Small intestine (tissue), 7 donors: ENCODE data around the gene IL12B. TPM values are rescaled to one million over a fixed set of nuclear protein-coding genes. Genes with fewer than 3 reads are reported as not detected.
"Not testable (repeated sequence)": the region's sequence is repeated elsewhere in the genome, so short reads cannot be mapped to it uniquely, and the experiment has no call there.

Experiments
- DNase-seq, 2 donors: peaks; one replicate each; pipeline versions ENCODE4 v3.0.0 to v3.0.0-alpha.2; 2013
- FAIRE-seq: peaks from 2 replicates; lab custom pipeline; 2012; peaks lifted over from hg19 to GRCh38; lab: Jason Lieb, UNC
- H3K27ac ChIP-seq, 3 donors: one replicate each; pipeline ENCODE4 v1.5.1; 2013; ENCODE audit warnings: low read length in 2 of 3, mild to moderate bottlenecking in 2 of 3, control low read depth in 1 of 3, inconsistent platforms in 1 of 3, low read depth in 1 of 3, moderate library complexity in 1 of 3
- H3K27me3 ChIP-seq, 3 donors: one replicate each; pipeline ENCODE4 v1.6.1; 2013; ENCODE audit warnings: low read length in 3 of 3, inconsistent platforms in 1 of 3; ENCODE audit not compliant: control insufficient read depth in 3 of 3, insufficient read depth in 3 of 3
- H3K36me3 ChIP-seq, 3 donors: one replicate each; pipeline ENCODE4 v1.6.1; 2013; ENCODE audit warnings: low read length in 3 of 3, inconsistent platforms in 1 of 3, low read depth in 1 of 3, mild to moderate bottlenecking in 1 of 3, moderate library complexity in 1 of 3; ENCODE audit not compliant: control insufficient read depth in 3 of 3, insufficient read depth in 2 of 3
- H3K4me1 ChIP-seq, 3 donors: one replicate each; pipeline ENCODE4 v1.6.1; 2013; ENCODE audit warnings: low read length in 2 of 3, inconsistent platforms in 1 of 3, low read depth in 1 of 3, mild to moderate bottlenecking in 1 of 3, moderate library complexity in 1 of 3; ENCODE audit not compliant: control insufficient read depth in 3 of 3, insufficient read depth in 2 of 3
- H3K4me3 ChIP-seq, 3 donors: one replicate each; pipeline ENCODE4 v1.5.1; 2013; ENCODE audit warnings: low read length in 3 of 3, control low read depth in 1 of 3, inconsistent platforms in 1 of 3, low read depth in 1 of 3, mild to moderate bottlenecking in 1 of 3, moderate library complexity in 1 of 3
- H3K9me3 ChIP-seq, 2 donors: one replicate each; pipeline ENCODE4 v1.6.1; 2013; ENCODE audit warnings: low read depth in 1 of 2, low read length in 1 of 2; ENCODE audit not compliant: control insufficient read depth in 2 of 2, insufficient read depth in 1 of 2
- WGBS, 3 donors: extraction: QIAGEN DNeasy Blood & Tissue Kit; methylation state at CpG; one replicate each; pipeline ENCODE4 v1.1.7; 2013; 5-methylcytosine and 5-hydroxymethylcytosine counted together
- polyA plus RNA-seq, 4 donors: library from polyadenylated mRNA; stranded (reverse) in 3 of 4; unstranded in 1 of 4; fragments of 200-250 nt in 3 of 4; fragments of 120-200 nt in 1 of 4; gene quantifications; one replicate each; pipeline versions ENCODE4 v1.2.1 to v1.2.3, GENCODE V29; 2013
- donor health status: healthy with polysubstance abuse.
- donor health status: control.
- donor health status: control.
- donor health status: Bipolar disorder and iron deficiency.
- donor health status: healthy.

The IL12B gene
- polyA plus RNA-seq, 4 donors: 0.07 TPM; not detected in 3

DNA sequence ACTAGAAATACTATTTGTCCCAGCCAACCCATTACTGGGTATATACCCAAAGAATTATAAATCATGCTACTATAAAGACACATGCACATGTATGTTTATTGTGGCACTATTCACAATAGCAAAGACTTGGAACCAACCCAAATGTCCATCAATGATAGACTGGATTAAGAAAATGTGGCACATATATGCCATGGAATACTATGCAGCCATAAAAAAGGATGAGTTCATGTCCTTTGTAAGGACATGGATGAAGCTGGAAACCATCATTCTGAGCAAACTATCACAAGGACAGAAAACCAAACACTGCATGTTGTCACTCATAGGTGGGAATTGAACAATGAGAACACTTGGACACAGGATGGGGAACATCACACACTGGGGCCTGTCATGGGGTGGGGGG lies 20.4 kb upstream of the IL12B start:
- not testable (repeated sequence) for H3K27ac ChIP-seq, H3K9me3 ChIP-seq, DNase-seq, H3K4me1 ChIP-seq, H3K4me3 ChIP-seq, FAIRE-seq, H3K27me3 ChIP-seq, H3K36me3 ChIP-seq

GRCh38 chr5:159350216-159350615 lies 19.9 kb upstream of the IL12B start:
- 49 to 75% (median 72%) methylated on average over 2 of the region's 2 CpGs for WGBS, 3 donors
- H3K4me1 ChIP-seq: not testable (repeated sequence)

GRCh38 chr5:159345861-159346260 lies 15.6 kb upstream of the IL12B start:
- H3K9me3 ChIP-seq: peaks cover 0 to 9% of the 10 kb centered on the region in 2 donors
- H3K36me3 ChIP-seq: no peaks in the 10 kb centered on the region
- H3K4me1 ChIP-seq: no peaks in the 10 kb centered on the region
- H3K27me3 ChIP-seq: no peaks in the 10 kb centered on the region
- H3K4me3 ChIP-seq: no peak overlapping the region
- FAIRE-seq (no peak), DNase-seq (no peak)
- WGBS, 3 donors: 83 to 86% (median 85%) methylated on average over 4 of the region's 4 CpGs
- H3K27ac ChIP-seq: no peak overlapping the region

More at GRCh38 chr5:159350216-159350615, 19.9 kb upstream of the IL12B start:
- FAIRE-seq, H3K9me3 ChIP-seq, H3K4me3 ChIP-seq, H3K27me3 ChIP-seq, H3K27ac ChIP-seq, DNase-seq, H3K36me3 ChIP-seq: not testable (repeated sequence)

DNA sequence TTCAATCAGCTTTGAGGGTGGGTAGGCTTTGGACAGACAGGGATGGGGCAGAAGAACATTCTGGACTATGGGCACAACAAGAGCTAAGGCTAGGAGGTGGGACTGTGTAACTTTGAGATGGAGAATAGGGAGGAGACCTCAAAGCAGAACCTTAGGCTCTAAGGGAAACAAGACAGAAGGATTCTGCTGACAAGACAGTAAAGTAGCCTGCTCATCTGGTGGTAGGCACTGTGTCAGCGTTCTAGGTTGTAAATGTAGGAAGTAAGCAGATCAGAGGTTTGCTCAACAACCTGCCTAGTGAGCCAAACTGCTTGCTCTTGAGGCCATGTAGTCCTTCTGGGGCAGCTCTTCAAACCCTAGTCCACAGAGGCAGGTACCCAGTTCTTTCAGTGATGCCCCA lies 15.0 kb upstream of the IL12B start:
- H3K4me3 ChIP-seq: no peak overlapping the region
- H3K27me3 ChIP-seq: no peaks in the 10 kb centered on the region
- no peak for DNase-seq
- H3K9me3 ChIP-seq: peaks cover 0 to 9% of the 10 kb centered on the region in 2 donors
- 0% methylated on average over 1 of the region's 1 CpG for WGBS, 3 donors
- no peaks in the 10 kb centered on the region for H3K36me3 ChIP-seq
- FAIRE-seq: no peak
- H3K4me1 ChIP-seq: no peaks in the 10 kb centered on the region
- no peak overlapping the region for H3K27ac ChIP-seq

GRCh38 chr5:159343295-159344094 lies 13.2 kb upstream of the IL12B start:
- Histone ChIP-seq H3K4me3 (no peak overlapping the region), H3K27ac (no peak overlapping the region), H3K4me1 (no peaks in the 10 kb centered on the region), H3K36me3 (no peaks in the 10 kb centered on the region), H3K9me3 (peaks cover 0 to 9% of the 10 kb centered on the region in 2 donors), H3K27me3 (no peaks in the 10 kb centered on the region)
- 74 to 79% (median 79%) methylated on average over 4 of the region's 4 CpGs for WGBS, 3 donors
- no peak for FAIRE-seq
- no peak for DNase-seq

- FAIRE-seq: no peak
- DNase-seq: no peak
- Histone ChIP-seq H3K27ac (no peak overlapping the region), H3K9me3 (peaks cover 0 to 9% of the 10 kb centered on the region in 2 donors), H3K27me3 (no peaks in the 10 kb centered on the region), H3K4me1 (no peaks in the 10 kb centered on the region), H3K36me3 (no peaks in the 10 kb centered on the region), H3K4me3 (no peak overlapping the region)
- WGBS, 3 donors: 84 to 93% (median 91%) methylated on average over 1 of the region's 1 CpG
Measured at GRCh38 chr5:159342840-159343239, 12.6 kb upstream of the IL12B start.

DNA sequence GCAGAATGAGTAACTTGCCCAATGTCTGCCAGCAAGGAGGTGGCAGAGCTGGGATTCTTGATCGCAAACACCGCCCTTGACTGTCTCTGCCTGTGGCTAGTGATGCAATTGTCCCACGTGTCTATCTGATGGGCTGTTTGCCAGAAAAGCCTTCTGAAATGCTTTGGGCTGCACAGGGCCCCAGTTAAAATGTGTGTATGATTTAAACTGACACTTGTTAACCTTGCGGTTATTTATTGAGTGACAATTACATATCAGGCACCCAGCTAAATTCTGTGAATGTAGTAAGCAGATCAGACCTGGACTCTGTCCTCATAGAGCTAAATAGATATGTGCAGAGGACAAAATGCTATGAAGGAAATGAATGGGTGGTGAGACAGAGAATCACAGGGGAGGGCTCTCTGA lies 11.6 kb upstream of the IL12B start:
- peaks cover 0 to 9% of the 10 kb centered on the region in 2 donors for H3K9me3 ChIP-seq
- DNase-seq (peak; percentile 12 to 67), FAIRE-seq (no peak)
- H3K4me1 ChIP-seq: no peaks in the 10 kb centered on the region
- 8 to 35% (median 18%) methylated on average over 4 of the region's 4 CpGs for WGBS, 3 donors
- H3K27me3 ChIP-seq: no peaks in the 10 kb centered on the region
- no peak overlapping the region for H3K27ac ChIP-seq
- no peaks in the 10 kb centered on the region for H3K36me3 ChIP-seq
- H3K4me3 ChIP-seq: no peak overlapping the region

GRCh38 chr5:159341145-159341544 lies 10.9 kb upstream of the IL12B start:
- no peaks in the 10 kb centered on the region for H3K4me1 ChIP-seq
- no peak overlapping the region for H3K27ac ChIP-seq
- no peak for FAIRE-seq
- no peaks in the 10 kb centered on the region for H3K27me3 ChIP-seq
- no peaks in the 10 kb centered on the region for H3K36me3 ChIP-seq
- peaks cover 0 to 9% of the 10 kb centered on the region in 2 donors for H3K9me3 ChIP-seq
- 90 to 96% (median 93%) methylated on average over 2 of the region's 2 CpGs for WGBS, 3 donors
- H3K4me3 ChIP-seq: no peak overlapping the region
- no peak for DNase-seq

DNA sequence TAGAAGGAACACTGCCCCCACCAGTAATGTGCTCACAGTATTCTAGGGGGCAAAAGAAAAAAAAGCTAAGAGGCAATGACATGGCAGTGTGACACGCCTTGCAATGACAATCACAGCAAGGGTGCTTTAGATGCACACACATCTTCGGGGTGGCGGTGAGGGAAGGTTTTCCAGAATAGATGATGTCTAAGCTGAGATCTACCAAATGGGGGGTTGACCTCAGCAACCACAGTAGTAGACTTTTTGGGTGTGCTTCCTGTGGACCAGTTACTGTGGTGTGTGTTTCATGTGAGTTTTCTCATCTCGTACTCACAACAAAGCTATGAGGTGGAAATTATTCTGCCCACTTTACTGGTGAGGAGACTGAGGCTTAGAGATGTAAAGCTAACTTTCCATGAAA lies 10.2 kb upstream of the IL12B start:
- no peak for FAIRE-seq

More for the DNA sequence above, 10.2 kb upstream of the IL12B start:
- Histone ChIP-seq H3K4me1 (no peaks in the 10 kb centered on the region), H3K27me3 (no peaks in the 10 kb centered on the region), H3K9me3 (peaks cover 0 to 9% of the 10 kb centered on the region in 2 donors), H3K4me3 (no peak overlapping the region), H3K36me3 (no peaks in the 10 kb centered on the region), H3K27ac (no peak overlapping the region)
- DNase-seq: no peak
- WGBS, 3 donors: 67 to 93% (median 82%) methylated on average over 4 of the region's 4 CpGs
